HG02588 (cell line): Measurements from ENCODE around the gene TRPT1.

Experiments used
- ATAC-seq: cut with Tn5 transposase; IDR thresholded peaks from one replicate; pipeline ENCODE4 v1.9.1; 2021; ENCODE audit warnings: mild to moderate bottlenecking, moderate library complexity; ENCODE audit not compliant: unreplicated experiment

Gene TRPT1

GRCh38 chr11:64181506-64182411 is 44.2 kb downstream of the TRPT1 start:
- ATAC-seq = no peak

GRCh38 chr11:64180891-64181290 is 45.1 kb downstream of the TRPT1 start:
- ATAC-seq = no peak

- no peak for ATAC-seq
Measured at GRCh38 chr11:64178951-64179639, 46.9 kb downstream of the TRPT1 start.

- no peak for ATAC-seq
Measured at GRCh38 chr11:64178203-64178602, 47.8 kb downstream of the TRPT1 start.

GRCh38 chr11:64176751-64177150 is 49.2 kb downstream of the TRPT1 start:
- no peak for ATAC-seq
